GM23338 (cell line): ENCODE measurements around the gene FOXP2.

ENCODE experiments used
- CREB1 ChIP-seq: fragments of 250-450 bp; sonication (Bioruptor Pico); IDR thresholded peaks from 2 replicates; pipeline ENCODE4 v1.5.0; 2020; ENCODE audit warnings: low read depth, mild to moderate bottlenecking, moderate library complexity
- EZH2 ChIP-seq: fragments of 200-600 bp; sonication (generic); IDR thresholded peaks from one replicate; pipeline ENCODE4 v1.8.0; 2017; ENCODE audit warnings: antibody characterized with exemption, mild to moderate bottlenecking, low read depth; ENCODE audit not compliant: unreplicated experiment
- EZH2phosphoT487 ChIP-seq: fragments of 200-600 bp; sonication (generic); IDR thresholded peaks from one replicate; pipeline ENCODE4 v1.8.1; 2018; ENCODE audit warnings: antibody characterized with exemption; ENCODE audit not compliant: unreplicated experiment
- JUNB ChIP-seq: IDR thresholded peaks from one replicate; pipeline ENCODE4 v1.6.1; 2016; ENCODE audit warnings: antibody characterized with exemption; ENCODE audit not compliant: unreplicated experiment
- NANOG ChIP-seq: IDR thresholded peaks from 2 replicates; pipeline ENCODE4 v1.6.1; 2016; ENCODE audit warnings: antibody characterized with exemption, borderline replicate concordance
- POLR2AphosphoS5 ChIP-seq: IDR thresholded peaks from 2 replicates; pipeline ENCODE4 v1.6.1; 2016; ENCODE audit warnings: antibody characterized with exemption, low read depth
- STAT1 ChIP-seq: IDR thresholded peaks from one replicate; pipeline ENCODE4 v1.6.1; 2016; ENCODE audit warnings: antibody characterized with exemption; ENCODE audit not compliant: unreplicated experiment
- ZNF114 ChIP-seq: fragments of 250-450 bp; sonication (Bioruptor Pico); IDR thresholded peaks from 2 replicates; pipeline ENCODE4 v1.5.0; 2020; ENCODE audit warnings: mild to moderate bottlenecking, moderate library complexity
- ZNF331 ChIP-seq: fragments of 250-450 bp; sonication (Bioruptor Pico); IDR thresholded peaks from 2 replicates; pipeline ENCODE4 v1.5.0; 2020; ENCODE audit warnings: low read depth, mild to moderate bottlenecking, moderate library complexity
- TF ChIP-seq, protein P1 (sequence below), 2 experiments: fragments of 200-600 bp in 1 of 2; sonication (generic) in 1 of 2; conservative IDR thresholded peaks; 2 replicates each; pipeline versions ENCODE4 v1.5.1 to v1.6.1; 2016 to 2017; ENCODE audit warnings: antibody characterized with exemption in 2 of 2, low read depth in 2 of 2, mild to moderate bottlenecking in 2 of 2, moderate library complexity in 1 of 2
- TF ChIP-seq, protein P2 (sequence below): IDR thresholded peaks from one replicate; pipeline ENCODE4 v1.6.1; 2018; ENCODE audit warnings: antibody characterized with exemption; ENCODE audit not compliant: unreplicated experiment
- TF ChIP-seq, protein P3 (sequence below): IDR thresholded peaks from 2 replicates; pipeline ENCODE4 v1.6.1; 2016; ENCODE audit warnings: antibody characterized with exemption
- TF ChIP-seq, protein P4 (sequence below): fragments of 250-450 bp; sonication (Bioruptor Pico); IDR thresholded peaks from 2 replicates; pipeline ENCODE4 v1.5.0; 2020; ENCODE audit warnings: mild to moderate bottlenecking, moderate library complexity

DNA sequence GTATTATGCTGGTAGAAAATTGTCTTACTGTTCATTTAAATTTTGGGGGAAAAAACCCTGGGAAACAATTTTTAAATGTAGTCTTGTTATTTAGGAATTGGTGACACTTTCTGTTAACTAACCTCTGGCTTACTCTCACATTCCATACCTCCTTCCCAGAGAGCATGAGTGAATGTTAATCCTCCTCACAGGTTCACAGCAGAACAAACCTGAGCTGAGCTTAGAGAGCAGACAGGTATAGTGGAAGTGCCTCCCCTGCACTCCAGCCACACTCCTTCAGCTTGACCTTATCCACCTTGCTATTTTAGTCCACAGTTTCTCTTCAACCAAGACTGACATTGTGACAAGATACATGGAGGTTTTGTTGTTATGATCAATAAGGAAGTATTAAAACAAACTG lies 235.9 kb downstream of the FOXP2 start:
- TF ChIP-seq, protein P1, sequence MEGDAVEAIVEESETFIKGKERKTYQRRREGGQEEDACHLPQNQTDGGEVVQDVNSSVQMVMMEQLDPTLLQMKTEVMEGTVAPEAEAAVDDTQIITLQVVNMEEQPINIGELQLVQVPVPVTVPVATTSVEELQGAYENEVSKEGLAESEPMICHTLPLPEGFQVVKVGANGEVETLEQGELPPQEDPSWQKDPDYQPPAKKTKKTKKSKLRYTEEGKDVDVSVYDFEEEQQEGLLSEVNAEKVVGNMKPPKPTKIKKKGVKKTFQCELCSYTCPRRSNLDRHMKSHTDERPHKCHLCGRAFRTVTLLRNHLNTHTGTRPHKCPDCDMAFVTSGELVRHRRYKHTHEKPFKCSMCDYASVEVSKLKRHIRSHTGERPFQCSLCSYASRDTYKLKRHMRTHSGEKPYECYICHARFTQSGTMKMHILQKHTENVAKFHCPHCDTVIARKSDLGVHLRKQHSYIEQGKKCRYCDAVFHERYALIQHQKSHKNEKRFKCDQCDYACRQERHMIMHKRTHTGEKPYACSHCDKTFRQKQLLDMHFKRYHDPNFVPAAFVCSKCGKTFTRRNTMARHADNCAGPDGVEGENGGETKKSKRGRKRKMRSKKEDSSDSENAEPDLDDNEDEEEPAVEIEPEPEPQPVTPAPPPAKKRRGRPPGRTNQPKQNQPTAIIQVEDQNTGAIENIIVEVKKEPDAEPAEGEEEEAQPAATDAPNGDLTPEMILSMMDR (conservative IDR thresholded peaks at IDR 0.05; ENCODE audit: low read depth in 2 of 2): no peak
- TF ChIP-seq CREB1 (CRISPR knock-in tag) (no peak), EZH2 (no peak), EZH2phosphoT487 (no peak), POLR2AphosphoS5 (no peak), NANOG (no peak), ZNF331 (no peak), JUNB (no peak), ZNF114 (CRISPR knock-in tag) (no peak), STAT1 (no peak)
- TF ChIP-seq, protein P2, sequence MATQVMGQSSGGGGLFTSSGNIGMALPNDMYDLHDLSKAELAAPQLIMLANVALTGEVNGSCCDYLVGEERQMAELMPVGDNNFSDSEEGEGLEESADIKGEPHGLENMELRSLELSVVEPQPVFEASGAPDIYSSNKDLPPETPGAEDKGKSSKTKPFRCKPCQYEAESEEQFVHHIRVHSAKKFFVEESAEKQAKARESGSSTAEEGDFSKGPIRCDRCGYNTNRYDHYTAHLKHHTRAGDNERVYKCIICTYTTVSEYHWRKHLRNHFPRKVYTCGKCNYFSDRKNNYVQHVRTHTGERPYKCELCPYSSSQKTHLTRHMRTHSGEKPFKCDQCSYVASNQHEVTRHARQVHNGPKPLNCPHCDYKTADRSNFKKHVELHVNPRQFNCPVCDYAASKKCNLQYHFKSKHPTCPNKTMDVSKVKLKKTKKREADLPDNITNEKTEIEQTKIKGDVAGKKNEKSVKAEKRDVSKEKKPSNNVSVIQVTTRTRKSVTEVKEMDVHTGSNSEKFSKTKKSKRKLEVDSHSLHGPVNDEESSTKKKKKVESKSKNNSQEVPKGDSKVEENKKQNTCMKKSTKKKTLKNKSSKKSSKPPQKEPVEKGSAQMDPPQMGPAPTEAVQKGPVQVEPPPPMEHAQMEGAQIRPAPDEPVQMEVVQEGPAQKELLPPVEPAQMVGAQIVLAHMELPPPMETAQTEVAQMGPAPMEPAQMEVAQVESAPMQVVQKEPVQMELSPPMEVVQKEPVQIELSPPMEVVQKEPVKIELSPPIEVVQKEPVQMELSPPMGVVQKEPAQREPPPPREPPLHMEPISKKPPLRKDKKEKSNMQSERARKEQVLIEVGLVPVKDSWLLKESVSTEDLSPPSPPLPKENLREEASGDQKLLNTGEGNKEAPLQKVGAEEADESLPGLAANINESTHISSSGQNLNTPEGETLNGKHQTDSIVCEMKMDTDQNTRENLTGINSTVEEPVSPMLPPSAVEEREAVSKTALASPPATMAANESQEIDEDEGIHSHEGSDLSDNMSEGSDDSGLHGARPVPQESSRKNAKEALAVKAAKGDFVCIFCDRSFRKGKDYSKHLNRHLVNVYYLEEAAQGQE: no peak
- TF ChIP-seq, protein P3, sequence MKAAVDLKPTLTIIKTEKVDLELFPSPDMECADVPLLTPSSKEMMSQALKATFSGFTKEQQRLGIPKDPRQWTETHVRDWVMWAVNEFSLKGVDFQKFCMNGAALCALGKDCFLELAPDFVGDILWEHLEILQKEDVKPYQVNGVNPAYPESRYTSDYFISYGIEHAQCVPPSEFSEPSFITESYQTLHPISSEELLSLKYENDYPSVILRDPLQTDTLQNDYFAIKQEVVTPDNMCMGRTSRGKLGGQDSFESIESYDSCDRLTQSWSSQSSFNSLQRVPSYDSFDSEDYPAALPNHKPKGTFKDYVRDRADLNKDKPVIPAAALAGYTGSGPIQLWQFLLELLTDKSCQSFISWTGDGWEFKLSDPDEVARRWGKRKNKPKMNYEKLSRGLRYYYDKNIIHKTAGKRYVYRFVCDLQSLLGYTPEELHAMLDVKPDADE: no peak
- TF ChIP-seq, protein P4, sequence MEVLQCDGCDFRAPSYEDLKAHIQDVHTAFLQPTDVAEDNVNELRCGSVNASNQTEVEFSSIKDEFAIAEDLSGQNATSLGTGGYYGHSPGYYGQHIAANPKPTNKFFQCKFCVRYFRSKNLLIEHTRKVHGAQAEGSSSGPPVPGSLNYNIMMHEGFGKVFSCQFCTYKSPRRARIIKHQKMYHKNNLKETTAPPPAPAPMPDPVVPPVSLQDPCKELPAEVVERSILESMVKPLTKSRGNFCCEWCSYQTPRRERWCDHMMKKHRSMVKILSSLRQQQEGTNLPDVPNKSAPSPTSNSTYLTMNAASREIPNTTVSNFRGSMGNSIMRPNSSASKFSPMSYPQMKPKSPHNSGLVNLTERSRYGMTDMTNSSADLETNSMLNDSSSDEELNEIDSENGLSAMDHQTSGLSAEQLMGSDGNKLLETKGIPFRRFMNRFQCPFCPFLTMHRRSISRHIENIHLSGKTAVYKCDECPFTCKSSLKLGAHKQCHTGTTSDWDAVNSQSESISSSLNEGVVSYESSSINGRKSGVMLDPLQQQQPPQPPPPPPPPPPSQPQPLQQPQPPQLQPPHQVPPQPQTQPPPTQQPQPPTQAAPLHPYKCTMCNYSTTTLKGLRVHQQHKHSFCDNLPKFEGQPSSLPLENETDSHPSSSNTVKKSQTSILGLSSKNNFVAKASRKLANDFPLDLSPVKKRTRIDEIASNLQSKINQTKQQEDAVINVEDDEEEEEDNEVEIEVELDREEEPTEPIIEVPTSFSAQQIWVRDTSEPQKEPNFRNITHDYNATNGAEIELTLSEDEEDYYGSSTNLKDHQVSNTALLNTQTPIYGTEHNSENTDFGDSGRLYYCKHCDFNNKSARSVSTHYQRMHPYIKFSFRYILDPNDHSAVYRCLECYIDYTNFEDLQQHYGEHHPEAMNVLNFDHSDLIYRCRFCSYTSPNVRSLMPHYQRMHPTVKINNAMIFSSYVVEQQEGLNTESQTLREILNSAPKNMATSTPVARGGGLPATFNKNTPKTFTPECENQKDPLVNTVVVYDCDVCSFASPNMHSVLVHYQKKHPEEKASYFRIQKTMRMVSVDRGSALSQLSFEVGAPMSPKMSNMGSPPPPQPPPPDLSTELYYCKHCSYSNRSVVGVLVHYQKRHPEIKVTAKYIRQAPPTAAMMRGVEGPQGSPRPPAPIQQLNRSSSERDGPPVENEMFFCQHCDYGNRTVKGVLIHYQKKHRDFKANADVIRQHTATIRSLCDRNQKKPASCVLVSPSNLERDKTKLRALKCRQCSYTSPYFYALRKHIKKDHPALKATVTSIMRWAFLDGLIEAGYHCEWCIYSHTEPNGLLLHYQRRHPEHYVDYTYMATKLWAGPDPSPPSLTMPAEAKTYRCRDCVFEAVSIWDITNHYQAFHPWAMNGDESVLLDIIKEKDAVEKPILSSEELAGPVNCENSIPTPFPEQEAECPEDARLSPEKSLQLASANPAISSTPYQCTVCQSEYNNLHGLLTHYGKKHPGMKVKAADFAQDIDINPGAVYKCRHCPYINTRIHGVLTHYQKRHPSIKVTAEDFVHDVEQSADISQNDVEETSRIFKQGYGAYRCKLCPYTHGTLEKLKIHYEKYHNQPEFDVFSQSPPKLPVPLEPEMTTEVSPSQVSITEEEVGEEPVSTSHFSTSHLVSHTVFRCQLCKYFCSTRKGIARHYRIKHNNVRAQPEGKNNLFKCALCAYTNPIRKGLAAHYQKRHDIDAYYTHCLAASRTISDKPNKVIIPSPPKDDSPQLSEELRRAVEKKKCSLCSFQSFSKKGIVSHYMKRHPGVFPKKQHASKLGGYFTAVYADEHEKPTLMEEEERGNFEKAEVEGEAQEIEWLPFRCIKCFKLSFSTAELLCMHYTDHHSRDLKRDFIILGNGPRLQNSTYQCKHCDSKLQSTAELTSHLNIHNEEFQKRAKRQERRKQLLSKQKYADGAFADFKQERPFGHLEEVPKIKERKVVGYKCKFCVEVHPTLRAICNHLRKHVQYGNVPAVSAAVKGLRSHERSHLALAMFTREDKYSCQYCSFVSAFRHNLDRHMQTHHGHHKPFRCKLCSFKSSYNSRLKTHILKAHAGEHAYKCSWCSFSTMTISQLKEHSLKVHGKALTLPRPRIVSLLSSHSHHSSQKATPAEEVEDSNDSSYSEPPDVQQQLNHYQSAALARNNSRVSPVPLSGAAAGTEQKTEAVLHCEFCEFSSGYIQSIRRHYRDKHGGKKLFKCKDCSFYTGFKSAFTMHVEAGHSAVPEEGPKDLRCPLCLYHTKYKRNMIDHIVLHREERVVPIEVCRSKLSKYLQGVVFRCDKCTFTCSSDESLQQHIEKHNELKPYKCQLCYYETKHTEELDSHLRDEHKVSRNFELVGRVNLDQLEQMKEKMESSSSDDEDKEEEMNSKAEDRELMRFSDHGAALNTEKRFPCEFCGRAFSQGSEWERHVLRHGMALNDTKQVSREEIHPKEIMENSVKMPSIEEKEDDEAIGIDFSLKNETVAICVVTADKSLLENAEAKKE (CRISPR knock-in tag): no peak
